PFSK-1 (cell line): Measurements from ENCODE around the gene P4HA3.

ENCODE experiments used
- FOXP2 ChIP-seq: optimal IDR thresholded peaks from 2 replicates; pipeline ENCODE3; 2011; ENCODE audit warnings: borderline replicate concordance, control low read depth, inconsistent platforms; ENCODE audit not compliant: insufficient read depth; ENCODE audit errors: extremely low read length, extremely low read depth
- POLR2AphosphoS5 ChIP-seq: IDR thresholded peaks from 2 replicates; pipeline ENCODE4 v1.6.1; 2012; ENCODE audit warnings: low read depth, mild to moderate bottlenecking, control low read depth, low read length, moderate library complexity
- SIN3A ChIP-seq: IDR thresholded peaks from 2 replicates; pipeline ENCODE4 v1.6.1; 2012; ENCODE audit warnings: mild to moderate bottlenecking, low read length, moderate library complexity, borderline replicate concordance; ENCODE audit not compliant: insufficient read depth
- TAF1 ChIP-seq: IDR thresholded peaks from 2 replicates; pipeline ENCODE4 v1.6.1; 2012; ENCODE audit warnings: low read length, control low read depth, borderline replicate concordance; ENCODE audit not compliant: insufficient read depth
- TF ChIP-seq, protein P1 (sequence below), 2 experiments: IDR thresholded peaks; 2 replicates each; pipeline versions ENCODE4 v1.6.1 to v1.8.0; 2011 to 2012; ENCODE audit warnings: low read depth in 2 of 2, low read length in 2 of 2, control low read depth in 1 of 2, inconsistent platforms in 1 of 2, mild to moderate bottlenecking in 1 of 2, moderate library complexity in 1 of 2; ENCODE audit not compliant: insufficient read depth in 1 of 2

P4HA3 gene

DNA sequence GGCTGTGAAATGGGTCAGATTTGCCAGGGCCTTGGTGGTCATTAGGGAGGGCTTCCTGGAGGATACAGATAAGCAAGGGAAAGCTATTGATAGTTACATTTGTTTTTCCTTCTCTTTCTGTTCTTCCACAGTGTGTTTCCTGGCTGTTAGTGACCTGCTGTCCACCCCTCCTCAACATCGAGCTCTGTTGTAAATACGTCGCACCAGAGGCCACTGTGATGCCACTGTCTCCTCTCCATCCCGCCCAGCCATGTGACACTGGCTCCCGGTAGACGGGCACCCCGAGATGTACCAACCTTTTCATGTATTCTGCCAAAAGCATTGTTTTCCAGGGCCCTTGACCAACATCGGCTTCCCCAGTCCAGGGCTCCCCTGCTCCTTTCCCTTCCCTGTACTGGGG is 58.1 kb downstream of the P4HA3 start:
- TF ChIP-seq POLR2AphosphoS5: no peak

DNA sequence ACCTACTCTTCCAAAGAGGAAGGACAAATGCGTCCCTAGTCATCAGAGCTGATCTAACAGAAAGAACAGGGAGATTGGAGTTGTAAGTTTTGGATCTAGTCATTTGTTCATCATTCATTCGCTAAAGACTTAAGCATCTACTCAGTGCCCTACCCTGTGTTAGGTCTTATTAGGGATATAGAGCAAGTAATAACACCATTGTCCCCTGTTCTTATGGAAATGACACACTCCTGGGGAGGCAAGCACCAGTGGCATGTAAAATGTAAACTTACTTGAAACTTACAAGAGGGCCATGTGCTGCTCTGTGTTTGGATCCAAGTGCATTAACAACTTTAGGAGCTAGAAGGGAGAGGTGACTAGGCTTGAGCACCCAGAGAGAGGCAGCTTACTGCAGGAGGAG is 61.9 kb downstream of the P4HA3 start:
- no peak for TF ChIP-seq SIN3A
- TF ChIP-seq, protein P1, sequence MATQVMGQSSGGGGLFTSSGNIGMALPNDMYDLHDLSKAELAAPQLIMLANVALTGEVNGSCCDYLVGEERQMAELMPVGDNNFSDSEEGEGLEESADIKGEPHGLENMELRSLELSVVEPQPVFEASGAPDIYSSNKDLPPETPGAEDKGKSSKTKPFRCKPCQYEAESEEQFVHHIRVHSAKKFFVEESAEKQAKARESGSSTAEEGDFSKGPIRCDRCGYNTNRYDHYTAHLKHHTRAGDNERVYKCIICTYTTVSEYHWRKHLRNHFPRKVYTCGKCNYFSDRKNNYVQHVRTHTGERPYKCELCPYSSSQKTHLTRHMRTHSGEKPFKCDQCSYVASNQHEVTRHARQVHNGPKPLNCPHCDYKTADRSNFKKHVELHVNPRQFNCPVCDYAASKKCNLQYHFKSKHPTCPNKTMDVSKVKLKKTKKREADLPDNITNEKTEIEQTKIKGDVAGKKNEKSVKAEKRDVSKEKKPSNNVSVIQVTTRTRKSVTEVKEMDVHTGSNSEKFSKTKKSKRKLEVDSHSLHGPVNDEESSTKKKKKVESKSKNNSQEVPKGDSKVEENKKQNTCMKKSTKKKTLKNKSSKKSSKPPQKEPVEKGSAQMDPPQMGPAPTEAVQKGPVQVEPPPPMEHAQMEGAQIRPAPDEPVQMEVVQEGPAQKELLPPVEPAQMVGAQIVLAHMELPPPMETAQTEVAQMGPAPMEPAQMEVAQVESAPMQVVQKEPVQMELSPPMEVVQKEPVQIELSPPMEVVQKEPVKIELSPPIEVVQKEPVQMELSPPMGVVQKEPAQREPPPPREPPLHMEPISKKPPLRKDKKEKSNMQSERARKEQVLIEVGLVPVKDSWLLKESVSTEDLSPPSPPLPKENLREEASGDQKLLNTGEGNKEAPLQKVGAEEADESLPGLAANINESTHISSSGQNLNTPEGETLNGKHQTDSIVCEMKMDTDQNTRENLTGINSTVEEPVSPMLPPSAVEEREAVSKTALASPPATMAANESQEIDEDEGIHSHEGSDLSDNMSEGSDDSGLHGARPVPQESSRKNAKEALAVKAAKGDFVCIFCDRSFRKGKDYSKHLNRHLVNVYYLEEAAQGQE (IDR thresholded peaks at IDR 0.05; ENCODE audit: insufficient read depth in 1 of 2, low read depth in 2 of 2, low read length in 2 of 2): no peak
- TF ChIP-seq FOXP2: no peak
- TF ChIP-seq POLR2AphosphoS5: no peak
- TF ChIP-seq TAF1: no peak

GRCh38 chr11:74248469-74248868 is 63.0 kb downstream of the P4HA3 start:
- TF ChIP-seq POLR2AphosphoS5 (no peak), TAF1 (no peak), FOXP2 (no peak), SIN3A (no peak)
- TF ChIP-seq, protein P1 (IDR thresholded peaks at IDR 0.05; ENCODE audit: insufficient read depth in 1 of 2, low read depth in 2 of 2, low read length in 2 of 2): no peak

GRCh38 chr11:74238243-74238642 is 73.2 kb downstream of the P4HA3 start:
- TF ChIP-seq POLR2AphosphoS5 (no peak), FOXP2 (no peak), TAF1 (no peak)

DNA sequence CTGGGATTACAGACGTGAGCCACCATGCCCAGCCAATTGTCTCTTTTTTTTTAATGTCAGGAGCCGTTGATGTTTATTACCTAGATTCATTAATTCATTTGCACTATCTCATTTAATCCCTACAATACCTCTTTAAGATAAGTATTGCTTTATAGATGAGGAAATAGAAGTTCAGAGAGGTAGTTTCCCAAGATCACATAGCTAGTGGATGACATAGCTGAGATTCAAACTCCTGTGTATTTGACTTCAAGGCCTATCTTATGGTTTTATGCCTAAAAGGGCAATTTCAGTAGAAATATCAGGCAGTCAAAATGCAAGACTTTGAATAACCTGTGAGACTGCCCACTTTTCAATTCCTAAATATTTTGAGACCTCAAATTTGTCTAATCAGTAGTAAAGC is 73.9 kb downstream of the P4HA3 start:
- TF ChIP-seq POLR2AphosphoS5: no peak
- TF ChIP-seq TAF1: no peak
- TF ChIP-seq, protein P1 (IDR thresholded peaks at IDR 0.05; ENCODE audit: insufficient read depth in 1 of 2, low read depth in 2 of 2, low read length in 2 of 2): no peak
- TF ChIP-seq SIN3A: no peak
- TF ChIP-seq FOXP2: no peak

DNA sequence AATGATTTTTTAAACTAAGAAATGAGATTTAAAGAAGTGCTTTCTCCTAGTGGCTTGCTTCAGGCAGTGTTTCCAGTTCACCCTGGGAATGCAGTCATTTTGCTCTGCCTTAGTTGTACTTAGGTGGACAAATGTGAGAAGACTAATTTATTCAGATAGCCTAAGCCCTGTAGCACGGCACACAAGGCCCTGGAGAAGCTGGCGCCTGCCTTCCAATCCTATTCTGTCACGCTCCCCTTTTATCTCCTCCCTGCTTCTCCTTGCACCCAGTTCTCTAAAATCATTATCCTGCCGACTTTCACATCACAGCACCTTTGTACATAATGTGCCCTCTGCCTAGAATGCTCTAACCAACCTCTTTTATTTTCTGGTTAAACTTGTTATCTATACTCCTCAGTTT is 76.3 kb downstream of the P4HA3 start:
- TF ChIP-seq, protein P1 (IDR thresholded peaks at IDR 0.05; ENCODE audit: insufficient read depth in 1 of 2, low read depth in 2 of 2, low read length in 2 of 2): no peak
- TF ChIP-seq POLR2AphosphoS5 (no peak), TAF1 (no peak), SIN3A (no peak), FOXP2 (no peak)
